ENCODE measurements around the gene FADS6.

FADS6 gene

GRCh38 chr17:74920306-74920620 lies 26.8 kb upstream of the FADS6 start:
- Histone ChIP-seq H3K27ac (ENCODE audit: low read length) (no peak overlapping the region), H3K36me3 (replicated peaks; ENCODE audit: insufficient read depth, low read length) (no peaks in the 10 kb centered on the region), H3K27me3 (replicated peaks; ENCODE audit: insufficient read depth, low read length) (peaks cover 95% of the 10 kb centered on the region), H3K4me1 (ENCODE audit: low read length) (no peaks in the 10 kb centered on the region), H3K4me3 (ENCODE audit: low read length) (no peak overlapping the region), H3K9me2 (replicated peaks; ENCODE audit: insufficient read depth, low read length) (no peaks in the 10 kb centered on the region), H3F3A (ENCODE audit: insufficient read depth, low read length) (no peaks in the 10 kb centered on the region), H3K9ac (ENCODE audit: low read length) (no peak overlapping the region), H4K20me1 (ENCODE audit: insufficient read depth, low read length) (no peaks in the 10 kb centered on the region; the same call in 1 of the 2 replicates), H2AFZ (ENCODE audit: low read length) (no peak overlapping the region), H3K79me2 (ENCODE audit: low read length) (no peaks in the 10 kb centered on the region), H3K9me3 (replicated peaks; ENCODE audit: insufficient read depth, low read length) (no peaks in the 10 kb centered on the region), H3K4me2 (ENCODE audit: low read depth, low read length) (no peak overlapping the region)
- TF ChIP-seq CTCF (IDR thresholded peaks at IDR 0.05; ENCODE audit: low read length), result no peak
- TF ChIP-seq EZH2 (optimal IDR thresholded peaks at IDR 0.05; ENCODE audit: low read depth, low read length), result no peak
- TF ChIP-seq EZH2phosphoT487 (IDR thresholded peaks at IDR 0.05; ENCODE audit: low read length), result no peak
- no peak for DNase-seq

GRCh38 chr17:74919440-74920305 lies 26.2 kb upstream of the FADS6 start:
- Histone ChIP-seq H3K9me3 (replicated peaks; ENCODE audit: insufficient read depth, low read length) (no peaks in the 10 kb centered on the region), H3F3A (ENCODE audit: insufficient read depth, low read length) (no peaks in the 10 kb centered on the region), H3K27me3 (replicated peaks; ENCODE audit: insufficient read depth, low read length) (peaks cover 94% of the 10 kb centered on the region), H3K4me1 (ENCODE audit: low read length) (no peaks in the 10 kb centered on the region), H4K20me1 (ENCODE audit: insufficient read depth, low read length) (no peaks in the 10 kb centered on the region; the same call in 1 of the 2 replicates), H3K9ac (ENCODE audit: low read length) (no peak overlapping the region), H3K36me3 (replicated peaks; ENCODE audit: insufficient read depth, low read length) (no peaks in the 10 kb centered on the region), H3K4me2 (ENCODE audit: low read depth, low read length) (peak overlapping the region; percentile 24; the same call in 1 of the 2 replicates), H2AFZ (ENCODE audit: low read length) (no peak overlapping the region), H3K27ac (ENCODE audit: low read length) (no peak overlapping the region), H3K9me2 (replicated peaks; ENCODE audit: insufficient read depth, low read length) (no peaks in the 10 kb centered on the region), H3K4me3 (ENCODE audit: low read length) (no peak overlapping the region), H3K79me2 (ENCODE audit: low read length) (no peaks in the 10 kb centered on the region)
- peak; percentile 45 for DNase-seq
- TF ChIP-seq EZH2 (optimal IDR thresholded peaks at IDR 0.05; ENCODE audit: low read depth, low read length) (no peak), CTCF (IDR thresholded peaks at IDR 0.05; ENCODE audit: low read length) (peak; percentile 45), EZH2phosphoT487 (IDR thresholded peaks at IDR 0.05; ENCODE audit: low read length) (no peak)

- no peaks in the 10 kb centered on the region for H3K36me3 ChIP-seq (replicated peaks; ENCODE audit: insufficient read depth, low read length)
- H3K4me3 ChIP-seq (ENCODE audit: low read length), result no peak overlapping the region
- no peaks in the 10 kb centered on the region for H3F3A ChIP-seq (ENCODE audit: insufficient read depth, low read length)
- no peak overlapping the region for H3K4me2 ChIP-seq (ENCODE audit: low read depth, low read length)
- no peaks in the 10 kb centered on the region for H3K79me2 ChIP-seq (ENCODE audit: low read length)
- no peaks in the 10 kb centered on the region for H3K9me2 ChIP-seq (replicated peaks; ENCODE audit: insufficient read depth, low read length)
- no peak overlapping the region for H3K27ac ChIP-seq (ENCODE audit: low read length)
- H2AFZ ChIP-seq (ENCODE audit: low read length), result no peak overlapping the region
- TF ChIP-seq CTCF (IDR thresholded peaks at IDR 0.05; ENCODE audit: low read length) (no peak), EZH2 (optimal IDR thresholded peaks at IDR 0.05; ENCODE audit: low read depth, low read length) (no peak)
- peaks cover 90% of the 10 kb centered on the region for H3K27me3 ChIP-seq (replicated peaks; ENCODE audit: insufficient read depth, low read length)
- DNase-seq, result no peak
- no peaks in the 10 kb centered on the region for H3K4me1 ChIP-seq (ENCODE audit: low read length)
- H4K20me1 ChIP-seq (ENCODE audit: insufficient read depth, low read length), result no peaks in the 10 kb centered on the region
- H3K9me3 ChIP-seq (replicated peaks; ENCODE audit: insufficient read depth, low read length), result no peaks in the 10 kb centered on the region
- H3K9ac ChIP-seq (ENCODE audit: low read length), result no peak overlapping the region
These were observed 25.5 kb upstream of the FADS6 start for GRCh38 chr17:74918906-74919305.
